Tibial artery (tissue), 4 donors: Measurements from ENCODE around the gene SLC12A2.

Experiments
- DNase-seq, 2 donors: peaks; one replicate each; pipeline ENCODE4 v3.0.0-alpha.2; 2019
- H3K27ac ChIP-seq, 2 donors: fragments of 200-600 bp; sonication (generic) in 1 of 2; 1 replicate in 1 of 2; 2 replicates in 1 of 2; pipeline ENCODE4 v1.5.1; 2018 to 2019; ENCODE audit warnings: mild to moderate bottlenecking in 1 of 2
- H3K27me3 ChIP-seq, 2 donors: fragments of 200-600 bp; sonication (generic) in 1 of 2; one replicate each; pipeline versions ENCODE4 v1.5.1 to v1.6.0; 2016 to 2019
- H3K36me3 ChIP-seq, 3 donors: fragments of 200-600 bp; sonication (generic) in 2 of 3; one replicate each; pipeline ENCODE4 v1.5.1; 2016 to 2019; ENCODE audit warnings: mild to moderate bottlenecking in 2 of 3
- H3K4me1 ChIP-seq, 4 donors: fragments of 200-600 bp; sonication (generic) in 2 of 4; 1 replicate in 3 of 4; 2 replicates in 1 of 4; pipeline ENCODE4 v1.5.1; 2016 to 2019
- H3K4me3 ChIP-seq, 2 donors: fragments of 200-600 bp; sonication (generic) in 1 of 2; 1 replicate in 1 of 2; 2 replicates in 1 of 2; pipeline ENCODE4 v1.5.1; 2018 to 2019; ENCODE audit warnings: mild to moderate bottlenecking in 2 of 2
- H3K9me3 ChIP-seq, 3 donors: fragments of 200-600 bp; sonication (generic) in 1 of 3; one replicate each; pipeline ENCODE4 v1.5.1; 2016 to 2019
- CTCF ChIP-seq, 2 experiments: fragments of 200-600 bp in 1 of 2; fragments of 450-650 bp in 1 of 2; IDR thresholded peaks; one replicate each; pipeline ENCODE4 v1.5.1; 2017 to 2019; ENCODE audit warnings: antibody characterized with exemption in 2 of 2, mild to moderate bottlenecking in 1 of 2, moderate library complexity in 1 of 2
- intact Hi-C: fragments of 100-400 bp; cut with DNase I; formaldehyde crosslinking; loops from one replicate; pipeline ENCODE4 v1.15.0; 2023; ENCODE audit warnings: low total_unique reads

The SLC12A2 gene

GRCh38 chr5:128197896-128198522 is 114.4 kb downstream of the SLC12A2 start:
- no peaks in the 10 kb centered on the region for H3K9me3 ChIP-seq
- no peaks in the 10 kb centered on the region for H3K27me3 ChIP-seq
- no peak for DNase-seq
- H3K4me1 ChIP-seq: peaks cover 0 to 10% (median 7%) of the 10 kb centered on the region in 4 donors
- no peak overlapping the region for H3K4me3 ChIP-seq
- H3K36me3 ChIP-seq: peaks cover 0 to 4% (median 0%) of the 10 kb centered on the region in 3 donors
- no peak overlapping the region for H3K27ac ChIP-seq
- intact Hi-C loops: loop anchor here (5.0 kb wide), 1 partner anchor 441 kb away; no protein-coding TSS in a partner anchor
- TF ChIP-seq CTCF (IDR thresholded peaks at IDR 0.05): no peak

GRCh38 chr5:128199104-128199503 is 115.5 kb downstream of the SLC12A2 start:
- H3K9me3 ChIP-seq: no peaks in the 10 kb centered on the region
- intact Hi-C loops: loop anchor here (5.0 kb wide), 1 partner anchor 442 kb away; no protein-coding TSS in a partner anchor
- H3K36me3 ChIP-seq: peaks cover 0 to 4% (median 0%) of the 10 kb centered on the region in 3 donors
- DNase-seq: no peak
- no peak overlapping the region for H3K27ac ChIP-seq
- peaks cover 0 to 10% (median 7%) of the 10 kb centered on the region in 4 donors for H3K4me1 ChIP-seq
- peaks cover 0 to 4% of the 10 kb centered on the region in 2 donors for H3K27me3 ChIP-seq
- TF ChIP-seq CTCF (IDR thresholded peaks at IDR 0.05): no peak
- no peak overlapping the region for H3K4me3 ChIP-seq

- no peaks in the 10 kb centered on the region for H3K9me3 ChIP-seq
- TF ChIP-seq CTCF (IDR thresholded peaks at IDR 0.05): no peak
- peaks cover 0 to 4% (median 0%) of the 10 kb centered on the region in 3 donors for H3K36me3 ChIP-seq
- H3K4me3 ChIP-seq: no peak overlapping the region
- DNase-seq: no peak
- peaks cover 0 to 4% of the 10 kb centered on the region in 2 donors for H3K27me3 ChIP-seq
- intact Hi-C loops: loop anchor here (5.0 kb wide), 2 partner anchors 442 to 632 kb away; no protein-coding TSS in a partner anchor
- no peak overlapping the region for H3K27ac ChIP-seq
- H3K4me1 ChIP-seq: peaks cover 0 to 10% (median 7%) of the 10 kb centered on the region in 4 donors
Observed at GRCh38 chr5:128199611-128200010, 116.0 kb downstream of the SLC12A2 start.

- H3K9me3 ChIP-seq: no peaks in the 10 kb centered on the region
- H3K4me3 ChIP-seq: peak overlapping the region in 1 of 2 donors; percentile 24
- peaks cover 0 to 4% of the 10 kb centered on the region in 2 donors for H3K27me3 ChIP-seq
- peaks cover 0 to 10% (median 7%) of the 10 kb centered on the region in 4 donors for H3K4me1 ChIP-seq
- no peak overlapping the region for H3K27ac ChIP-seq
- H3K36me3 ChIP-seq: peaks cover 0 to 4% (median 0%) of the 10 kb centered on the region in 3 donors
- peak; percentile 91 for TF ChIP-seq CTCF (IDR thresholded peaks at IDR 0.05)
- intact Hi-C loops: loop anchor here (5.0 kb wide), 1 partner anchor 634 kb away; no protein-coding TSS in a partner anchor
- DNase-seq: peak; percentile 78 to 84
Observed at GRCh38 chr5:128201065-128201926, 117.7 kb downstream of the SLC12A2 start.

GRCh38 chr5:128202320-128202719 is 118.8 kb downstream of the SLC12A2 start:
- H3K4me3 ChIP-seq: no peak overlapping the region
- no peak overlapping the region for H3K27ac ChIP-seq
- intact Hi-C loops: loop anchor here (5.0 kb wide), 1 partner anchor 635 kb away; no protein-coding TSS in a partner anchor
- H3K27me3 ChIP-seq: peaks cover 0 to 4% of the 10 kb centered on the region in 2 donors
- DNase-seq: no peak
- no peaks in the 10 kb centered on the region for H3K9me3 ChIP-seq
- no peak for TF ChIP-seq CTCF (IDR thresholded peaks at IDR 0.05)
- H3K4me1 ChIP-seq: peaks cover 0 to 10% (median 7%) of the 10 kb centered on the region in 4 donors
- H3K36me3 ChIP-seq: no peaks in the 10 kb centered on the region
